BJ (cell line): ENCODE results near the gene CLSTN2. TPM values are rescaled to one million over a fixed set of nuclear protein-coding genes. Genes with fewer than 3 reads are reported as not detected.

Experiments used
- CTCF ChIA-PET: fragments of 350-600 bp; formaldehyde crosslinking; extraction: SDS; loops from one replicate; lab custom pipeline; 2021; ENCODE audit warnings: antibody characterized with exemption, inconsistent platforms; lab: Yijun Ruan, JAX
- POLR2A ChIA-PET: fragments of 300-600 bp; sonication (Branson Sonifier 250); formaldehyde crosslinking; extraction: SDS; loops from one replicate; lab custom pipeline; 2021; ENCODE audit warnings: antibody characterized with exemption; lab: Charles Lee
- DNase-seq: peaks from one replicate; pipeline ENCODE4 v3.0.0-alpha.2; 2011; ENCODE audit warnings: low read depth
- H3K27me3 ChIP-seq: 2 replicates; pipeline ENCODE4 v1.6.0; 2011; ENCODE audit warnings: low read length; ENCODE audit not compliant: control insufficient read depth, insufficient read depth
- H3K36me3 ChIP-seq: 2 replicates; pipeline ENCODE4 v1.5.1; 2011; ENCODE audit warnings: low read length; ENCODE audit not compliant: control insufficient read depth, insufficient read depth
- H3K4me3 ChIP-seq: 2 replicates; pipeline ENCODE4 v1.5.1; 2011; ENCODE audit warnings: low read depth, mild to moderate bottlenecking, control low read depth, low read length
- CTCF ChIP-seq: IDR thresholded peaks from 2 replicates; pipeline ENCODE4 v1.5.1; 2011; ENCODE audit warnings: low read depth, mild to moderate bottlenecking, control low read depth, inconsistent platforms, low read length, moderate library complexity; ENCODE audit not compliant: insufficient read depth
- polyA plus RNA-seq: library from polyadenylated mRNA; depleted of rRNA; stranded (reverse); fragments of >200 nt; gene quantifications from 2 replicates; pipeline ENCODE4 v1.2.3, GENCODE V29; 2011

The CLSTN2 gene
- polyA plus RNA-seq, 1 experiment, result 1.8 TPM

GRCh38 chr3:139916271-139916670 is 18.7 kb upstream of the CLSTN2 start:
- no peaks in the 10 kb centered on the region for H3K36me3 ChIP-seq
- no peaks in the 10 kb centered on the region for H3K27me3 ChIP-seq
- CTCF ChIA-PET, result interaction anchor here (0.7 to 0.9 kb wide), 2 partner anchors 19 to 198 kb away, joined by 3 read pairs; partner anchors contain the start of gene CLSTN2
- TF ChIP-seq CTCF, result no peak
- no peak for DNase-seq
- POLR2A ChIA-PET, result no interaction called here
- no peak overlapping the region for H3K4me3 ChIP-seq

- no peak for TF ChIP-seq CTCF
- POLR2A ChIA-PET, result no interaction called here
- CTCF ChIA-PET, result interaction anchor here (0.7 kb wide), 1 partner anchor 199 kb away, joined by 3 read pairs; no protein-coding TSS in a partner anchor
- no peak overlapping the region for H3K4me3 ChIP-seq
- H3K27me3 ChIP-seq, result no peaks in the 10 kb centered on the region
- H3K36me3 ChIP-seq, result no peaks in the 10 kb centered on the region
- DNase-seq, result no peak
These were observed 17.7 kb upstream of the CLSTN2 start for GRCh38 chr3:139917226-139917785.

GRCh38 chr3:139928708-139929505 is 6.1 kb upstream of the CLSTN2 start:
- peaks cover 2% of the 10 kb centered on the region; the same call in 1 of the 2 replicates for H3K27me3 ChIP-seq
- ChIA-PET POLR2A (no interaction called here), CTCF (interaction anchor here (1.3 kb wide), 1 partner anchor 9 kb away, joined by 3 read pairs; no protein-coding TSS in a partner anchor)
- H3K36me3 ChIP-seq, result no peaks in the 10 kb centered on the region
- no peak overlapping the region for H3K4me3 ChIP-seq
- DNase-seq, result no peak
- no peak for TF ChIP-seq CTCF

GRCh38 chr3:139930211-139930610 is 4.8 kb upstream of the CLSTN2 start:
- peaks cover 5% of the 10 kb centered on the region for H3K27me3 ChIP-seq
- no peak for DNase-seq
- CTCF ChIA-PET, result interaction anchor here (1.3 kb wide), 1 partner anchor 7 kb away, joined by 3 read pairs; no protein-coding TSS in a partner anchor
- H3K4me3 ChIP-seq, result no peak overlapping the region
- TF ChIP-seq CTCF, result no peak
- POLR2A ChIA-PET, result no interaction called here
- no peaks in the 10 kb centered on the region for H3K36me3 ChIP-seq

GRCh38 chr3:139933766-139934165 is 1.2 kb upstream of the CLSTN2 start:
- no peak for DNase-seq
- CTCF ChIA-PET, result interaction anchor here (1.9 kb wide), 1 partner anchor 215 kb away, joined by 9 read pairs; no protein-coding TSS in a partner anchor
- POLR2A ChIA-PET, result no interaction called here
- Histone ChIP-seq H3K27me3 (peaks cover 16% of the 10 kb centered on the region), H3K4me3 (no peak overlapping the region), H3K36me3 (no peaks in the 10 kb centered on the region)
- no peak for TF ChIP-seq CTCF
